Breast epithelium (tissue), 3 donors: Measurements from ENCODE around the gene TMEM170A.

Source experiments
- CTCF ChIP-seq, 3 donors: fragments of 450-650 bp; IDR thresholded peaks; one replicate each; pipeline ENCODE4 v1.5.1; 2016 to 2017; ENCODE audit warnings: antibody characterized with exemption in 3 of 3, mild to moderate bottlenecking in 3 of 3, moderate library complexity in 3 of 3
- POLR2A ChIP-seq: fragments of 450-650 bp; IDR thresholded peaks from one replicate; pipeline ENCODE4 v1.6.1; 2016; ENCODE audit warnings: antibody characterized with exemption, mild to moderate bottlenecking, moderate library complexity
- POLR2AphosphoS5 ChIP-seq, 3 donors: sonication (generic); formaldehyde crosslinking; IDR thresholded peaks; one replicate each; pipeline ENCODE4 v1.6.1; 2017; ENCODE audit warnings: antibody characterized with exemption in 3 of 3

- no peak for TF ChIP-seq CTCF (IDR thresholded peaks at IDR 0.05)
- TF ChIP-seq POLR2A = no peak
- no peak for TF ChIP-seq POLR2AphosphoS5 (IDR thresholded peaks at IDR 0.05)
These were observed 47.5 kb downstream of the TMEM170A start for GRCh38 chr16:75416904-75417565.
